ENCODE results near the gene KCNMA1. TPM values are rescaled to one million over a fixed set of nuclear protein-coding genes. Genes with fewer than 3 reads are reported as not detected.

The KCNMA1 gene
- total RNA-seq, 1 experiment from 2014 or later = 0.49 TPM

DNA sequence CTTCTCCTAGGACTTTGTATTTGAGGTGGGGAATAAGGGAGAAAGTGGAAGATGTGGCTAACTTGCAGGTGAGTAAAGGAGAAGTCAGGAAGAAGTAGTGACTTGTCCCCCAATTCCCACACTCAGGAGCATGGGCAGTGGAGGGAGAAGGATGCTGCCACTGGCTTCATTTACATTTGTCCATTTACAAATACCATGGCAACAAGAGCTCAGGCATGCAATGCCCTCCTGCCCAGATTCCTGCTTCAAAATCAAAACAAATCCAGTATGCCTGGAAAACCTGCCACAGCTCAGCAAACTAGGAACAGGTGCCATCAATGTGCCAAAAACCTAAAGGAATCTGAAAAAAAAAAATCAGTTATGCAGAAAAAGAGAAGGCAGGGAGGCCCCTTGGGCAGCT is 139.9 kb downstream of the KCNMA1 start:
- Histone ChIP-seq H3K27me3 (ENCODE audit: insufficient read depth, low read length) (no peaks in the 10 kb centered on the region), H3K9me3 (ENCODE audit: control insufficient read depth in 1 of 2, insufficient read depth in 1 of 2, low read depth in 1 of 2, low read length in 2 of 2) (no peaks in the 10 kb centered on the region), H3K79me2 (ENCODE audit: insufficient read depth, low read length) (no peaks in the 10 kb centered on the region), H2AFZ (ENCODE audit: low read depth, low read length, poor library complexity, severe bottlenecking) (no peak overlapping the region), H4K20me1 (ENCODE audit: insufficient read depth) (no peaks in the 10 kb centered on the region), H3K9ac (ENCODE audit: low read length) (no peak overlapping the region), H3K4me1 (ENCODE audit: control insufficient read depth in 1 of 2, insufficient read depth in 2 of 2, low read length in 2 of 2) (peaks cover 0 to 21% of the 10 kb centered on the region in 2 experiments; a peak in 2 of 4 replicates), H3K4me3 (replicated peaks in 1 of 2; ENCODE audit: low read depth in 1 of 2, low read length in 2 of 2) (no peak overlapping the region), H3K36me3 (ENCODE audit: control insufficient read depth in 1 of 2, insufficient read depth in 2 of 2, low read length in 2 of 2) (no peaks in the 10 kb centered on the region), H3K27ac (ENCODE audit: low read depth, low read length) (no peak overlapping the region), H3K4me2 (ENCODE audit: low read length) (no peak overlapping the region), H3K9me2 (ENCODE audit: insufficient read depth) (no peaks in the 10 kb centered on the region)
- intact Hi-C loops (cut with micrococcal nuclease) = loop anchor here (10.0 kb wide), 1 partner anchor 243 kb away; no protein-coding TSS in a partner anchor
- TF ChIP-seq ATF3 (IDR thresholded peaks at IDR 0.05) (no peak), ELF1 (IDR thresholded peaks at IDR 0.05; ENCODE audit: borderline replicate concordance, low read depth) (no peak), SIN3A (IDR thresholded peaks at IDR 0.05; ENCODE audit: low read depth) (no peak), YY1 (IDR thresholded peaks at IDR 0.05; ENCODE audit: extremely low read depth, insufficient replicate concordance, low read depth, low read length) (no peak), POLR2AphosphoS5 (IDR thresholded peaks at IDR 0.05; ENCODE audit: low read depth, low read length) (no peak), RAD21 (IDR thresholded peaks at IDR 0.05; ENCODE audit: low read depth) (no peak), EZH2phosphoT487 (IDR thresholded peaks at IDR 0.05; ENCODE audit: borderline replicate concordance) (no peak), CEBPB (IDR thresholded peaks at IDR 0.05; ENCODE audit: low read depth) (no peak), POLR2A (IDR thresholded peaks at IDR 0.05; ENCODE audit: borderline replicate concordance, extremely low read depth, insufficient read depth, insufficient read length) (no peak), CBX3 (IDR thresholded peaks at IDR 0.05; ENCODE audit: low read depth) (no peak), FOSL1 (IDR thresholded peaks at IDR 0.05; ENCODE audit: low read depth) (no peak), ZNF274 (IDR thresholded peaks at IDR 0.05; ENCODE audit: low read depth, low read length) (no peak)
- TF ChIP-seq, protein P1, sequence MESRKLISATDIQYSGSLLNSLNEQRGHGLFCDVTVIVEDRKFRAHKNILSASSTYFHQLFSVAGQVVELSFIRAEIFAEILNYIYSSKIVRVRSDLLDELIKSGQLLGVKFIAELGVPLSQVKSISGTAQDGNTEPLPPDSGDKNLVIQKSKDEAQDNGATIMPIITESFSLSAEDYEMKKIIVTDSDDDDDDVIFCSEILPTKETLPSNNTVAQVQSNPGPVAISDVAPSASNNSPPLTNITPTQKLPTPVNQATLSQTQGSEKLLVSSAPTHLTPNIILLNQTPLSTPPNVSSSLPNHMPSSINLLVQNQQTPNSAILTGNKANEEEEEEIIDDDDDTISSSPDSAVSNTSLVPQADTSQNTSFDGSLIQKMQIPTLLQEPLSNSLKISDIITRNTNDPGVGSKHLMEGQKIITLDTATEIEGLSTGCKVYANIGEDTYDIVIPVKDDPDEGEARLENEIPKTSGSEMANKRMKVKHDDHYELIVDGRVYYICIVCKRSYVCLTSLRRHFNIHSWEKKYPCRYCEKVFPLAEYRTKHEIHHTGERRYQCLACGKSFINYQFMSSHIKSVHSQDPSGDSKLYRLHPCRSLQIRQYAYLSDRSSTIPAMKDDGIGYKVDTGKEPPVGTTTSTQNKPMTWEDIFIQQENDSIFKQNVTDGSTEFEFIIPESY (IDR thresholded peaks at IDR 0.05; ENCODE audit: extremely low read depth, insufficient replicate concordance, low read length) = no peak
- ChIA-PET RAD21 (ENCODE audit: low non-redundant PET in 1 of 2, low total read pairs in 2 of 2, uncharacterized antibody in 2 of 2, unreplicated experiment in 2 of 2) (no interaction called here), POLR2A (no interaction called here), CTCF (no interaction called here)
- DNase-seq (ENCODE audit: low read depth, low spot score) (no peak), ATAC-seq (no peak)
- BruUV-seq (replicated peaks) = no TSS peak

Data from HCT116 (cell line).